GM18520 (cell line): ENCODE data around the gene CEP19.
"Not testable (repeated sequence)": the region's sequence is repeated elsewhere in the genome, so short reads cannot be mapped to it uniquely, and the experiment has no call there.

Experiments used
- ATAC-seq: cut with Tn5 transposase; IDR thresholded peaks from one replicate; pipeline ENCODE4 v1.9.1; 2021; ENCODE audit not compliant: unreplicated experiment

CEP19 gene

GRCh38 chr3:196711838-196712513 is at the start of gene CEP19, which contains the start of gene PIGX:
TSS of gene CEP19 (minus strand) at chr3:196712250. CDS start at chr3:196708657, 3,593 bp downstream.
TSS of gene PIGX (plus strand) at chr3:196712377.
- peak; percentile 67 for ATAC-seq

- no peak for ATAC-seq
These were observed 46.1 kb upstream of the CEP19 start for GRCh38 chr3:196757876-196758739.

- ATAC-seq = no peak
These were observed 44.7 kb upstream of the CEP19 start for GRCh38 chr3:196756732-196757131.

- no peak for ATAC-seq
These were observed 42.3 kb upstream of the CEP19 start for GRCh38 chr3:196754091-196754981.

GRCh38 chr3:196753201-196753600 is 41.2 kb upstream of the CEP19 start:
- ATAC-seq = no peak

- no peak for ATAC-seq
These were observed 37.1 kb upstream of the CEP19 start for GRCh38 chr3:196749125-196749524.

- not testable (repeated sequence) for ATAC-seq
These were observed 31.5 kb upstream of the CEP19 start for GRCh38 chr3:196743569-196743968.

- ATAC-seq = no peak
These were observed 29.3 kb upstream of the CEP19 start for GRCh38 chr3:196741249-196741889.

- ATAC-seq = no peak
These were observed 28.6 kb upstream of the CEP19 start for GRCh38 chr3:196740481-196741248.

- ATAC-seq = peak; percentile 84
These were observed 27.8 kb upstream of the CEP19 start, which contains the start of gene PAK2 for GRCh38 chr3:196739671-196740480. TSS of gene PAK2 (plus strand) at chr3:196739857. CDS start at chr3:196782647, 42,790 bp downstream.

GRCh38 chr3:196737655-196738054 is 25.6 kb upstream of the CEP19 start:
- ATAC-seq = no peak

GRCh38 chr3:196736670-196737374 is 24.8 kb upstream of the CEP19 start:
- no peak for ATAC-seq

- ATAC-seq = no peak
These were observed 23.7 kb upstream of the CEP19 start for GRCh38 chr3:196735751-196736150.

GRCh38 chr3:196726788-196727675 is 15.0 kb upstream of the CEP19 start:
- ATAC-seq = no peak

GRCh38 chr3:196721097-196721496 is 9.0 kb upstream of the CEP19 start:
- ATAC-seq = no peak

GRCh38 chr3:196717162-196717561 is 5.1 kb upstream of the CEP19 start:
- peak; percentile 61 for ATAC-seq
